HG02970 (cell line): ENCODE measurements around the gene CSTPP1.
"Not testable (repeated sequence)": the region's sequence is repeated elsewhere in the genome, so short reads cannot be mapped to it uniquely, and the experiment has no call there.

Source experiments
- ATAC-seq: cut with Tn5 transposase; IDR thresholded peaks from one replicate; pipeline ENCODE4 v1.9.1; 2021; ENCODE audit warnings: mild to moderate bottlenecking, moderate library complexity, moderate number of reproducible peaks; ENCODE audit not compliant: unreplicated experiment, low FRiP score

CSTPP1 gene

GRCh38 chr11:46907606-46908005 is 29.0 kb upstream of the CSTPP1 start:
- ATAC-seq: no peak

DNA sequence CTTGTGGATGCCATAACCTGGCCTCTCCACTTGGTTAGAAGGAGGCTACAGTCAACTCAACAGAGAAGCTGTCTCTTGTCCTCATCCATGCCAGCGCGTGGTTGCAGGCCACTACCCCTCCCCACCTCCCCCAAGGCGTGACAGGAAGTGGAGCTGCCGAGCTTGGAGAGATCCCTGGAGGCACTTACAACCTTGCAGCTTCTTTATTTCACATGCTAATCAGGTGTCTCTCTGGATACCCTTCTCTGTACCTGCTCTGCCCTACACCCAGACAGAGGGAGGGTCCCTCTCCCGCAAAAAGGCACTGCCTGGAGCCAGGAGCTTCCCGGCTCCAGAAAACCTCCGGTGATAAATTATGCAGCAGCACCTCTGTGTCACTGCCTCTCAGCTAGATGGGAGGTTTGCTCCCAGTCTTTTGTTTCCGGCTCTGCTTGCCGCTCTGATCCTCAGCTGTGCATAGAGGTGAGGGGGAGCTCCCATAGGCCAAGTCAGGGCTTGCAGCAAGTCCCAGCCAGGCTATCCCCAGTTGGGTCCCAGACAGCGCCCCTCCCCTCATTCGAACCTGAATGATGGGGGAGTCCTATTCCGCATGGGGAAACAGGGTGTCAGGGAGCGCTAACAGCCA is 23.9 kb upstream of the CSTPP1 start:
- ATAC-seq: no peak

DNA sequence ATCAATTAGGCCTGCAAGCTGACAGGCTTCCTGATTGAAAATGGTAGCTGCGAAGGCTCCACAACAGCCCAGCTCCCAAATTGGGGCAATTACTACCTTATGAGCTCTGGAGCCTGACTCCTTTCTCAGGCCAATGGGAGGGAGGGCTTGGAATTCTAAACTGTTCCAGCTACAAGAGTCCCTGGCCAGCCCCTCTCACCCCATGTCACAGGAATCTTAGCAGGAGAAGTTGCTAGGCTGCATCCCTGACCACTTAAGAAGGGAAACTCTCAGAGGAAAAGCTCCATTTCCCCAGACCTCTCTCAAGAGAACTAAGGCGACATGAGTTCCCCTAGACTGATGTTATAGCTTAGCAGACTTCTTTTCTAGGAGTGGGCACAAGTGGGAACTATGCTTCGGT is 23.1 kb upstream of the CSTPP1 start:
- no peak for ATAC-seq

- no peak for ATAC-seq
Measured at GRCh38 chr11:46914363-46914762, 22.2 kb upstream of the CSTPP1 start.

- no peak for ATAC-seq
Measured at GRCh38 chr11:46914910-46915309, 21.7 kb upstream of the CSTPP1 start.

- ATAC-seq: no peak
Measured at GRCh38 chr11:46916286-46917108, 20.1 kb upstream of the CSTPP1 start.

DNA sequence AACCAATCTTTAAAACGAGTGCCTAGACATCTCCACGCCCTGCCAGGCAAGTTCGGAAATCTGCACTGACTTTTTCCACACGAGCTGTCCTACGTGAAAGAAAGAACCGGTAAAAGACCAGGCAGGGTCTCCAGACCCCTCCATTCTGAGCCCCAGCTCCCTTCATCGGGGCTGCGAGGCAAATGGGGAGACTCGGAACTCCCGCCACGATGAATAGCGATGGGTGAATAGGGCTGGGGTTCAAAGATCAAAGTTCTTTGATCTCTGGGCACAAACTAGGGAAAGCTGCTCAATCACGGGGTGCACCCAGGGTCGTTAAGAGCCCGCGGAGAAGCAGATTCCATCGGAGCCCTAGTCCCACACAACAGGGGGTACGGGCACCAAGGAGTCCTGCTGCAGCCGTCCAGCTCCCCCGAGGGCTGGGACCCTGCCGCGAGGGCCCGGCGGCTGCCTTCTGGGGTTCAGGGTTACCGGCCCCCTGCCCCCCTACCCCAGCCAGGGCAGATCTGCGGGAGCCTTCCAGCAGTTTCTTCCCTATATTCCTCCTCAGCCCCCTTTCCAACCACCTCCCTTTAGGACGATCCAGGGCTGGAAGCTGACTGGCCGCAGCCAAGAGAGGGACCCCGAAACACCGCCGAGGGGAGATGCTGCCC is 19.3 kb upstream of the CSTPP1 start:
- ATAC-seq: no peak

- no peak for ATAC-seq
Measured at GRCh38 chr11:46917762-46918082, 18.8 kb upstream of the CSTPP1 start.

DNA sequence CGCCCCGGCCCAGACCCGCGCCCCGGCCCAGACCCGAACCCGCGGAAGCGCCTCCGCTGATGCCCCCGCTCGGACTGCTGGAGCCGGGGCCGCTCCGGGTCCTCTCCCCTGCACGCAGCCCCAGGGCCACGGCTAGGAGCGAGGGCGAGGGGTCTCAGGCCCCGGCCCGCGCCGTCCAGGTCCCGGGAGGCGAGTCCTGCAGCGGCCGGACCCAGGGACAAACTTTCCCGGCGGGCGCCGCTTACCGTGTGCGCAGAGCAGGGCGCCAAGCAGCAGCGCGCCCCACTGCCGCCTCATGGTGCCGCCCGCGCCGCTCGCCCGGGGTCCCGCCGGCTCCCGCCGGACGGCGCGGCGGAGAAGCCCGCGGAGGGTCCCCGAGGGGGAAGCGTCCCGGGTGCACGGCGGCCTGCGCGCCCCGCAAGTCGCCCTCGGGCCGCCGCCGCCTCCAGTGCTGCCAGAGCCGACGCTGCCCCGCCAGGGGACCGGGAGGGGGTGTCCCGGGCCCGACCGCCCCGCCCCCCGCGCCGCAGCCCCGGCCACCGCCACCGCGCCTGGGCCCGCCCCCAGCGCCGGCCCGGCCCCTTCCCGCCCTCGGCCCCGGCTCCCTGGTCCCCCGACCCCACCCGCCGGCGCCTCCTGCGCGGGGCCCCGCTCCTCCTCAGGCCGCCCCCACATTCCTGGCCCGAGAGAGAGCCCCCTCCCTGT is 18.3 kb upstream of the CSTPP1 start, which contains the start of gene LRP4:
Gene LRP4, minus strand, starts transcription at position 468 of the 705 bp plus-strand sequence. Its CDS starts 171 bp downstream, at position 297.
- no peak for ATAC-seq

GRCh38 chr11:46918788-46919513 is 17.6 kb upstream of the CSTPP1 start:
- no peak for ATAC-seq

GRCh38 chr11:46920755-46921154 is 15.8 kb upstream of the CSTPP1 start:
- no peak for ATAC-seq

GRCh38 chr11:46927928-46928327 is 8.6 kb upstream of the CSTPP1 start:
- not testable (repeated sequence) for ATAC-seq

- not testable (repeated sequence) for ATAC-seq
Measured at GRCh38 chr11:46928701-46929100, 7.9 kb upstream of the CSTPP1 start.

DNA sequence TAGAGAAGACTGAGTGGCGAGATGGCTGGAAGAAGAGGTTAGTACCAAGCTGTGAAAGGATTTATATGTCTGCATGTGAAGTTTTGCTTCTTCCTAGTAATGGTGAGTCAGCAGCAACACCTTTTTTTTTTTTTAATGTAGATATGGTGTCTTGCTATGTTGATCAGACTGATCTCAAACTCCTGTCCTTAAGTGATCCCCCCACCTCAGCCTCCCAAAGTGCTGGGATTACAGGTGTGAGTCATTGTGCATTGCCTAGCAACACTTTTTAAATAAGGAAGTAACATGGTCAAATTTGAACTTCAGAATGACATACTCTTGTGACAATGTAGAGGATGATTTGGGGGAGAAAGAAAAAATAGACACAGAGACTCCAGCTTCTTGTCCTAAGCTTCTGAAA is 6.5 kb upstream of the CSTPP1 start:
- no peak for ATAC-seq

DNA sequence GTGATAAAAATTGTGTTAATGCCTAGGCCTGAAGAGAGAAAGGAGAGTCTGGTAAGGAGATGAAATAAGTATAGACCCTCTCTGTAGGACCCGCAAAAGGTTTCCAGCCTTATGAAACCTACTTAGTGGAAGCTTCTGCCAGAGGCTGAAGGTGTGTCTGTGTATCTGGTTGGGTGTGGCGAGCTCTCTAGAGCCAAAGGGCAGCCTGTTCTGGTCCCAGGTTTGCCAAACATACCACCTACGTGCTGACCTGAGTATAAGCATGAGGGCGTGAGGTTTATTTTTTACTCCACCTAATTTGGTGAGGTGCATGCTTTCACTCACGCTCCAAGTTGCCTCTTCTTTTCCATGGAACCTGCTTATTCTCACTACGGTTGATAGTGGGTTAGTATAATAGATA is 5.6 kb downstream of the CSTPP1 start:
- no peak for ATAC-seq

- ATAC-seq: no peak
Measured at GRCh38 chr11:46944356-46945075, 8.0 kb downstream of the CSTPP1 start.

- ATAC-seq: no peak
Measured at GRCh38 chr11:46947399-46948077, 11.0 kb downstream of the CSTPP1 start.

- no peak for ATAC-seq
Measured at GRCh38 chr11:46948378-46949131, 12.0 kb downstream of the CSTPP1 start.
